GM23248 (cell line): ENCODE results near the gene TENM4. TPM values are rescaled to one million over a fixed set of nuclear protein-coding genes. Genes with fewer than 3 reads are reported as not detected.

ENCODE experiments used
- DNase-seq: peaks from one replicate; pipeline ENCODE4 v3.0.0-alpha.2; 2015
- H2AFZ ChIP-seq: fragments of 200-600 bp; sonication (generic); 2 replicates; pipeline ENCODE4 v1.6.1; 2016; ENCODE audit warnings: antibody characterized with exemption
- H3F3A ChIP-seq: fragments of 200-600 bp; sonication (generic); 2 replicates; pipeline ENCODE4 v1.6.1; 2016; ENCODE audit warnings: mild to moderate bottlenecking, antibody characterized with exemption, mixed run types; ENCODE audit not compliant: insufficient read depth
- H3K27ac ChIP-seq: fragments of 200-600 bp; sonication (generic); 2 replicates; pipeline ENCODE4 v1.5.1; 2016; ENCODE audit warnings: mild to moderate bottlenecking
- H3K27me3 ChIP-seq: fragments of 200-600 bp; sonication (generic); replicated peaks from 2 replicates; pipeline ENCODE4 v1.6.1; 2016; ENCODE audit warnings: mild to moderate bottlenecking; ENCODE audit not compliant: insufficient read depth
- H3K36me3 ChIP-seq: fragments of 200-600 bp; sonication (generic); 2 replicates; pipeline ENCODE4 v1.6.1; 2016; ENCODE audit warnings: low read depth, mild to moderate bottlenecking
- H3K4me1 ChIP-seq: fragments of 200-600 bp; sonication (generic); 2 replicates; pipeline ENCODE4 v1.6.1; 2016; ENCODE audit warnings: mild to moderate bottlenecking; ENCODE audit not compliant: insufficient read depth
- H3K4me2 ChIP-seq: fragments of 200-600 bp; sonication (generic); one replicate; pipeline ENCODE4 v1.6.1; 2016; ENCODE audit warnings: mild to moderate bottlenecking; ENCODE audit not compliant: unreplicated experiment
- H3K4me3 ChIP-seq: fragments of 200-600 bp; sonication (generic); 2 replicates; pipeline ENCODE4 v1.5.1; 2016; ENCODE audit warnings: mild to moderate bottlenecking
- H3K79me2 ChIP-seq: fragments of 200-600 bp; sonication (generic); 2 replicates; pipeline ENCODE4 v1.6.1; 2016; ENCODE audit warnings: mild to moderate bottlenecking; ENCODE audit not compliant: insufficient read depth
- H3K9ac ChIP-seq: fragments of 200-600 bp; sonication (generic); 2 replicates; pipeline ENCODE4 v1.6.1; 2016; ENCODE audit warnings: mild to moderate bottlenecking
- H3K9me2 ChIP-seq: fragments of 200-600 bp; sonication (generic); 2 replicates; pipeline ENCODE4 v1.6.1; 2016; ENCODE audit warnings: mixed run types, mild to moderate bottlenecking, moderate library complexity; ENCODE audit not compliant: insufficient read depth
- H3K9me3 ChIP-seq: fragments of 200-600 bp; sonication (generic); one replicate; pipeline ENCODE4 v1.6.1; 2017; ENCODE audit warnings: low read depth
- H4K20me1 ChIP-seq: fragments of 200-600 bp; sonication (generic); 2 replicates; pipeline ENCODE4 v1.6.0; 2016; ENCODE audit not compliant: insufficient read depth
- EZH2 ChIP-seq: fragments of 200-600 bp; sonication (generic); IDR thresholded peaks from 2 replicates; pipeline ENCODE4 v1.6.1; 2018; ENCODE audit warnings: antibody characterized with exemption, mild to moderate bottlenecking; ENCODE audit not compliant: insufficient read depth, poor library complexity, severe bottlenecking
- EZH2phosphoT487 ChIP-seq: fragments of 200-600 bp; sonication (generic); IDR thresholded peaks from 2 replicates; pipeline ENCODE4 v1.6.1; 2018; ENCODE audit warnings: antibody characterized with exemption, moderate library complexity, mild to moderate bottlenecking, low read depth; ENCODE audit not compliant: insufficient read depth
- WGBS, 2 experiments: methylation state at CpG; one replicate each; pipeline ENCODE4 v1.1.6; 2015 to 2017; ENCODE audit warnings: low lambda C conversion rate in 2 of 2, low coverage in 1 of 2; ENCODE audit errors: missing lambda C conversion rate in 2 of 2; 5-methylcytosine and 5-hydroxymethylcytosine counted together
- in situ Hi-C: fragments of 300-500 bp; cut with MboI; formaldehyde crosslinking; loops from 2 replicates; pipeline ENCODE4 v1.15.0; 2020
- polyA plus RNA-seq: library from polyadenylated mRNA; unstranded; fragments of >200 nt; fragmentation: Nextera tagmentation; extraction: Ambion mirVana; gene quantifications from 2 replicates; pipeline ENCODE4 v1.2.1, GENCODE V29; 2016
- total RNA-seq: library from RNA; depleted of rRNA; stranded (reverse); fragments of >200 nt; shearing (Covaris generic); gene quantifications from 2 replicates; pipeline ENCODE4 v1.2.3, GENCODE V29; 2014

TENM4 gene
- total and polyA plus RNA-seq, 2 experiments from 2014 or later = 0.11 to 0.48 TPM

GRCh38 chr11:78649361-78650215, 791.2 kb downstream of the TENM4 start:
- Histone ChIP-seq H3K4me2 (no peak overlapping the region), H3K4me1 (no peaks in the 10 kb centered on the region), H2AFZ (no peak overlapping the region), H3K79me2 (no peaks in the 10 kb centered on the region), H3K27me3 (0 out of 2 replicates have a peak, but pooled peaks cover 5% of the 10 kb centered on the region), H3K27ac (no peak overlapping the region), H3K36me3 (no peaks in the 10 kb centered on the region), H3K9me2 (no peaks in the 10 kb centered on the region), H3K9ac (no peak overlapping the region), H3F3A (no peaks in the 10 kb centered on the region), H4K20me1 (no peaks in the 10 kb centered on the region), H3K9me3 (no peaks in the 10 kb centered on the region), H3K4me3 (no peak overlapping the region)
- WGBS, 2 experiments = 26 to 34% methylated on average over 10 of the region's 10 CpGs
- TF ChIP-seq EZH2 (no peak), EZH2phosphoT487 (no peak)
- in situ Hi-C loops = no loop called here
- DNase-seq = no peak

GRCh38 chr11:78647986-78648875, 792.6 kb downstream of the TENM4 start:
- H3K9me2 ChIP-seq = no peaks in the 10 kb centered on the region
- no peaks in the 10 kb centered on the region for H3K9me3 ChIP-seq
- H3K79me2 ChIP-seq = no peaks in the 10 kb centered on the region
- no peaks in the 10 kb centered on the region for H3K36me3 ChIP-seq
- in situ Hi-C loops = no loop called here
- no peak overlapping the region for H3K9ac ChIP-seq
- H3K27ac ChIP-seq = no peak overlapping the region
- no peak overlapping the region for H3K4me3 ChIP-seq
- H3K4me2 ChIP-seq = no peak overlapping the region
- TF ChIP-seq EZH2phosphoT487 (no peak), EZH2 (no peak)
- no peak overlapping the region for H2AFZ ChIP-seq
- H3F3A ChIP-seq = no peaks in the 10 kb centered on the region
- DNase-seq = no peak
- no peaks in the 10 kb centered on the region for H4K20me1 ChIP-seq
- no peaks in the 10 kb centered on the region for H3K4me1 ChIP-seq
- WGBS, 2 experiments = 60 to 62% methylated on average over 9 of the region's 9 CpGs
- no peaks in the 10 kb centered on the region for H3K27me3 ChIP-seq

- Histone ChIP-seq H3K4me2 (no peak overlapping the region), H3K9me3 (no peaks in the 10 kb centered on the region), H3K27ac (no peak overlapping the region), H4K20me1 (no peaks in the 10 kb centered on the region), H3K4me1 (no peaks in the 10 kb centered on the region), H3K79me2 (no peaks in the 10 kb centered on the region), H3K36me3 (no peaks in the 10 kb centered on the region), H3F3A (no peaks in the 10 kb centered on the region), H3K9me2 (no peaks in the 10 kb centered on the region), H3K4me3 (no peak overlapping the region), H3K27me3 (no peaks in the 10 kb centered on the region), H2AFZ (no peak overlapping the region), H3K9ac (no peak overlapping the region)
- TF ChIP-seq EZH2 = no peak
- WGBS, 2 experiments = 81 to 85% methylated on average over 6 of the region's 6 CpGs
- no peak for DNase-seq
- in situ Hi-C loops = no loop called here
Measured at GRCh38 chr11:78647266-78647915, 793.4 kb downstream of the TENM4 start.

GRCh38 chr11:78646564-78647185, 794.2 kb downstream of the TENM4 start:
- H3K9me2 ChIP-seq = no peaks in the 10 kb centered on the region
- no peak overlapping the region for H3K9ac ChIP-seq
- H3K27me3 ChIP-seq = peaks cover under 1% of the 10 kb centered on the region; the same call in 1 of the 2 replicates
- H3K9me3 ChIP-seq = no peaks in the 10 kb centered on the region
- TF ChIP-seq EZH2 (no peak), EZH2phosphoT487 (no peak)
- in situ Hi-C loops = no loop called here
- no peak overlapping the region for H3K4me2 ChIP-seq
- no peaks in the 10 kb centered on the region for H3K79me2 ChIP-seq
- 15 to 18% methylated on average over 7 of the region's 7 CpGs for WGBS, 2 experiments
- no peak overlapping the region for H3K27ac ChIP-seq
- peak; percentile 37 for DNase-seq
- no peak overlapping the region for H3K4me3 ChIP-seq
- H3F3A ChIP-seq = no peaks in the 10 kb centered on the region
- H3K36me3 ChIP-seq = no peaks in the 10 kb centered on the region
- H4K20me1 ChIP-seq = no peaks in the 10 kb centered on the region
- H3K4me1 ChIP-seq = no peaks in the 10 kb centered on the region
- H2AFZ ChIP-seq = no peak overlapping the region
